ENCODE data around the gene STX16.

GRCh38 chr20:58708246-58708931, 57.3 kb downstream of the STX16 start:
- TF ChIP-seq CTCF (IDR thresholded peaks at IDR 0.05) (no peak), POLR2A (IDR thresholded peaks at IDR 0.05) (no peak), POLR2AphosphoS5 (IDR thresholded peaks at IDR 0.05) (no peak), EP300 (IDR thresholded peaks at IDR 0.05) (no peak)

Measured in gastroesophageal sphincter (tissue), 3 donors.